ENCODE results near the gene GNAL. TPM values are rescaled to one million over a fixed set of nuclear protein-coding genes. Genes with fewer than 3 reads are reported as not detected.

GNAL gene
- total RNA-seq, 1 donor from 2014 or later: 26.8 TPM

DNA sequence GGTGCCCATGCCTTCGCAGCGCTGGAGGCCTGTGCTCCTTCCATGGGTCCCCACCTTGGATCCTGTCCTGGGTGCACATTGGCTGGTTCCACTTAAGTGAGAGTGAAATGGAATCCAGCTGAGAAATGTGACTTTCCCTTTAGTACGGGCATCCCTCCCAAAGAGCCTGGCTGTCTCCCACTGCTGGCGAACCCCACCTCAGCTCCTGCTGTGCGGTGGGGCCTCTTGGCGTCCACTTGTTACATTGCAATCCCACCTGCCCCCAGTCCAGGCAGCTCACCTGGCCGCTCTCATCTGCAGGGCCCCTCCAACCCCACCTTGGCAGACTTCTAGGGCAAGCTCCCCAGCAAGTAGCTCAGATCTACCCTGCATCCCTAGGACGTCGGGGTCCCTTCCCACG, 35.5 kb upstream of the GNAL start:
- no peak for DNase-seq (ENCODE audit: low spot score)
- Mint-ChIP-seq H3K4me1 (peaks cover 4% of the 10 kb centered on the region), H3K9me3 (peaks cover 9% of the 10 kb centered on the region), H3K4me3 (no peak overlapping the region), H3K27ac (no peak overlapping the region), H3K27me3 (ENCODE audit: insufficient read depth, low read depth) (peaks cover 8% of the 10 kb centered on the region), H3K36me3 (no peaks in the 10 kb centered on the region)
- no peaks in the 10 kb centered on the region for H3K36me3 ChIP-seq
- H3K9me3 ChIP-seq (ENCODE audit: low read depth): no peaks in the 10 kb centered on the region
- no peak overlapping the region for H3K9ac ChIP-seq
- no peaks in the 10 kb centered on the region for H3K4me1 ChIP-seq
- no peaks in the 10 kb centered on the region for H3F3A ChIP-seq (ENCODE audit: low read depth)
- H4K20me1 ChIP-seq (ENCODE audit: low read depth): no peaks in the 10 kb centered on the region
- no peak overlapping the region for H3K27ac ChIP-seq
- H2AFZ ChIP-seq (replicated peaks): no peak overlapping the region
- H3K4me3 ChIP-seq: no peak overlapping the region
- no peaks in the 10 kb centered on the region for H3K79me2 ChIP-seq (ENCODE audit: low read depth)
- H3K4me2 ChIP-seq: no peak overlapping the region
- H3K27me3 ChIP-seq: peaks cover 17% of the 10 kb centered on the region
- TF ChIP-seq EZH2 (IDR thresholded peaks at IDR 0.05) (no peak), EZH2phosphoT487 (IDR thresholded peaks at IDR 0.05) (no peak), CTCF (IDR thresholded peaks at IDR 0.05) (no peak)

DNA sequence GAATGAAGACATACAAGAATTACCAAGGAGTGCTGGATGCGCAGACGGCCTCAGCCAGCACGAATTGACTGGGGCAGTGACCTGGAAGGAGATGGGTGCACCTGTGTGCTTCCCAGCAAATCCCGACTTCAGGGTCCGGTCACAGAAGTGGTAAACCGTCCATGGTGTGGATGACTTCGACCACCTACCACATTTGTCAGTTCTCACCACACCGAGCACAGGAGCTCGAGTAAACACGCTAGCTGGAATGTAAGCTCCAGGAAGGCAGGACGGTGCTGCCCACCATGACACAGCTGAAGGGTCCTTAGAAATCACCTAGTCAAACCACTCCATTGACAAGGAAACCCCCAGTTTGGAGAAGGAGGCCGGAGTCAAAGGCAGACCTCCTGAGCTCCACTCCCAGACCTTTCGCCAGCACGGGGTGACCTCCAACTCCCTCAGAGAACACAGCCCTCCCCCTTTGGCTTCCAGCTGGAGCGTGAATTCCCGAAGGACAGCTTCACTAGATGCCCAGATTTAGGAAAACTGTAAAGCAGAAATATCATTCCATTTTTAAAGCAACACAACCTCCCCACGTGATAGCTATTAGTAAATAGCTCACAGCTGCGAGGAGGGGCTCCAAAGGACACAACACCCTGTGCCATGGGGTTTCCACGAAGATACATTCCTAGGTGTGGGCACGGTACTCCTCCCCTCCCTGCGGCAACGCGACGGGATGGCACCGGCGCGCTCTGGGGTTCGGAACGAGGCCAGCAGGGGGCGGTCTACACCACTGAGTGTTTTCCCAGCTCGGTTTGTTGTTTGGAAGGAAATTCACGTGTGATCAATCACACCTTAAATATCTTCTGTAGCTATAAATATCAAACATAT, 34.1 kb upstream of the GNAL start:
- Histone ChIP-seq H3K27me3 (peaks cover 17% of the 10 kb centered on the region), H3K36me3 (no peaks in the 10 kb centered on the region), H3K27ac (no peak overlapping the region), H3K4me2 (peak overlapping the region; percentile 54), H3K4me3 (no peak overlapping the region), H3F3A (ENCODE audit: low read depth) (no peaks in the 10 kb centered on the region), H3K79me2 (ENCODE audit: low read depth) (no peaks in the 10 kb centered on the region), H2AFZ (replicated peaks) (peak overlapping the region; percentile 51), H3K9ac (no peak overlapping the region), H3K4me1 (no peaks in the 10 kb centered on the region), H4K20me1 (ENCODE audit: low read depth) (no peaks in the 10 kb centered on the region), H3K9me3 (ENCODE audit: low read depth) (no peaks in the 10 kb centered on the region)
- DNase-seq (ENCODE audit: low spot score): peak; percentile 79
- H3K27me3 Mint-ChIP-seq (ENCODE audit: insufficient read depth, low read depth): peaks cover 8% of the 10 kb centered on the region
- H3K27ac Mint-ChIP-seq: no peak overlapping the region
- peak; percentile 97 for TF ChIP-seq CTCF (IDR thresholded peaks at IDR 0.05)
- no peak for TF ChIP-seq EZH2phosphoT487 (IDR thresholded peaks at IDR 0.05)
- peaks cover 4% of the 10 kb centered on the region for H3K4me1 Mint-ChIP-seq
- H3K9me3 Mint-ChIP-seq: peaks cover under 1% of the 10 kb centered on the region
- H3K4me3 Mint-ChIP-seq: no peak overlapping the region
- H3K36me3 Mint-ChIP-seq: no peaks in the 10 kb centered on the region

GRCh38 chr18:11655606-11655932, 33.5 kb upstream of the GNAL start:
- Histone ChIP-seq H3K36me3 (no peaks in the 10 kb centered on the region), H3K79me2 (ENCODE audit: low read depth) (no peaks in the 10 kb centered on the region), H2AFZ (replicated peaks) (peak overlapping the region; percentile 51), H4K20me1 (ENCODE audit: low read depth) (no peaks in the 10 kb centered on the region), H3K4me3 (no peak overlapping the region), H3K27ac (no peak overlapping the region), H3F3A (ENCODE audit: low read depth) (no peaks in the 10 kb centered on the region), H3K9me3 (ENCODE audit: low read depth) (no peaks in the 10 kb centered on the region), H3K27me3 (peaks cover 17% of the 10 kb centered on the region), H3K4me2 (peak overlapping the region; percentile 54), H3K9ac (no peak overlapping the region), H3K4me1 (no peaks in the 10 kb centered on the region)
- Mint-ChIP-seq H3K4me3 (no peak overlapping the region), H3K9me3 (no peaks in the 10 kb centered on the region), H3K27ac (no peak overlapping the region), H3K27me3 (ENCODE audit: insufficient read depth, low read depth) (peaks cover 8% of the 10 kb centered on the region), H3K36me3 (no peaks in the 10 kb centered on the region), H3K4me1 (peaks cover 4% of the 10 kb centered on the region)
- DNase-seq (ENCODE audit: low spot score): no peak
- no peak for TF ChIP-seq EZH2phosphoT487 (IDR thresholded peaks at IDR 0.05)
- TF ChIP-seq EZH2 (IDR thresholded peaks at IDR 0.05): no peak

- Histone ChIP-seq H3K36me3 (no peaks in the 10 kb centered on the region), H3K9me3 (ENCODE audit: low read depth) (no peaks in the 10 kb centered on the region), H3K4me3 (no peak overlapping the region), H2AFZ (replicated peaks) (no peak overlapping the region), H3F3A (ENCODE audit: low read depth) (no peaks in the 10 kb centered on the region), H3K4me2 (no peak overlapping the region), H3K27ac (no peak overlapping the region), H3K4me1 (no peaks in the 10 kb centered on the region), H3K9ac (no peak overlapping the region), H4K20me1 (ENCODE audit: low read depth) (no peaks in the 10 kb centered on the region), H3K79me2 (ENCODE audit: low read depth) (no peaks in the 10 kb centered on the region), H3K27me3 (peaks cover 17% of the 10 kb centered on the region)
- DNase-seq (ENCODE audit: low spot score): no peak
- Mint-ChIP-seq H3K4me3 (no peak overlapping the region), H3K27ac (no peak overlapping the region), H3K27me3 (ENCODE audit: insufficient read depth, low read depth) (peaks cover 8% of the 10 kb centered on the region), H3K9me3 (no peaks in the 10 kb centered on the region), H3K36me3 (no peaks in the 10 kb centered on the region), H3K4me1 (peaks cover 4% of the 10 kb centered on the region)
- TF ChIP-seq EZH2 (IDR thresholded peaks at IDR 0.05): no peak
- TF ChIP-seq EZH2phosphoT487 (IDR thresholded peaks at IDR 0.05): no peak
- TF ChIP-seq CTCF (IDR thresholded peaks at IDR 0.05): no peak
These were observed 31.9 kb upstream of the GNAL start for GRCh38 chr18:11657152-11657551.

Measured in neural progenitor cell (in vitro differentiated cells).